Ovary (tissue), 3 donors: ENCODE data around the gene SAE1.

Source experiments
- CTCF ChIP-seq, 3 donors: fragments of 450-650 bp in 2 of 3; fragments of 200-600 bp in 1 of 3; IDR thresholded peaks; one replicate each; pipeline versions ENCODE4 v1.5.1 to v1.8.0; 2016 to 2022; ENCODE audit warnings: antibody characterized with exemption in 3 of 3, mild to moderate bottlenecking in 1 of 3
- POLR2A ChIP-seq: fragments of 450-650 bp; IDR thresholded peaks from one replicate; pipeline ENCODE4 v1.6.1; 2017; ENCODE audit warnings: antibody characterized with exemption, mild to moderate bottlenecking, moderate library complexity
- donor health status: DM: no; HTN: no; CAD: no.

GRCh38 chr19:47258434-47258833 is 127.8 kb downstream of the SAE1 start:
- TF ChIP-seq CTCF (IDR thresholded peaks at IDR 0.05) (no peak), POLR2A (no peak)
